Body of pancreas (tissue), 4 donors: ENCODE data around the gene GDPGP1. TPM values are rescaled to one million over a fixed set of nuclear protein-coding genes. Genes with fewer than 3 reads are reported as not detected.

Experiments used
- ATAC-seq: fragments of 150-250 bp; one replicate; pipeline ENCODE4 v1.9.1; 2016
- DNase-seq, 4 donors: peaks; one replicate each; pipeline ENCODE4 v3.0.0-alpha.2; 2019
- H3K27ac ChIP-seq, 4 donors: fragments of 200-600 bp; sonication (generic); 1 replicate in 3 of 4; 2 replicates in 1 of 4; pipeline versions ENCODE4 v1.5.1 to v1.6.1; 2016 to 2019; ENCODE audit warnings: mild to moderate bottlenecking in 1 of 4, mixed read lengths in 1 of 4, moderate library complexity in 1 of 4
- H3K27me3 ChIP-seq, 2 donors: fragments of 200-600 bp; sonication (generic); one replicate each; pipeline ENCODE4 v1.6.0; 2016; ENCODE audit warnings: mild to moderate bottlenecking in 1 of 2
- H3K36me3 ChIP-seq, 2 donors: fragments of 200-600 bp; sonication (generic); replicated peaks in 1 of 2; 2 replicates each; pipeline ENCODE4 v1.5.1; 2016; ENCODE audit warnings: low read depth in 2 of 2; ENCODE audit not compliant: insufficient read depth in 1 of 2
- H3K4me1 ChIP-seq: fragments of 200-600 bp; sonication (generic); one replicate; pipeline ENCODE4 v1.6.0; 2016
- H3K4me3 ChIP-seq, 2 donors: fragments of 200-600 bp; sonication (generic); 1 replicate in 1 of 2; 2 replicates in 1 of 2; pipeline ENCODE4 v1.5.1; 2016 to 2019
- H3K9me3 ChIP-seq, 3 donors: fragments of 200-600 bp; sonication (generic); 1 replicate in 2 of 3; 2 replicates in 1 of 3; pipeline ENCODE4 v1.5.1; 2016
- CTCF ChIP-seq, 7 experiments: fragments of 450-650 bp in 4 of 7; fragments of 200-600 bp in 3 of 7; sonication (generic) in 3 of 7; IDR thresholded peaks; one replicate each; pipeline ENCODE4 v1.5.1; 2016 to 2019; ENCODE audit warnings: antibody characterized with exemption in 7 of 7
- POLR2A ChIP-seq, 3 donors: fragments of 450-650 bp; IDR thresholded peaks; one replicate each; pipeline ENCODE4 v1.6.1; 2016; ENCODE audit warnings: antibody characterized with exemption in 3 of 3, mild to moderate bottlenecking in 2 of 3
- WGBS, 2 donors: methylation state at CpG; one replicate each; pipeline ENCODE4 v1.1.5; 2017; 5-methylcytosine and 5-hydroxymethylcytosine counted together
- intact Hi-C: fragments of 100-400 bp; cut with DNase I; formaldehyde crosslinking; loops from one replicate; pipeline ENCODE4 v1.15.1; 2023
- total RNA-seq, 2 donors: library from RNA; depleted of rRNA; stranded (reverse); fragments of >200 nt; gene quantifications; one replicate each; pipeline ENCODE4 v1.1.0, GENCODE V29; 2016

GDPGP1 gene
- total RNA-seq, 2 donors from 2014 or later, result 0.33 to 5.2 TPM

GRCh38 chr15:90266061-90266431 lies 32.0 kb downstream of the GDPGP1 start:
- intact Hi-C loops, result no loop called here
- Histone ChIP-seq H3K27ac (peak overlapping the region; percentile 88 to 95 (median 92)), H3K27me3 (no peaks in the 10 kb centered on the region), H3K9me3 (no peaks in the 10 kb centered on the region), H3K36me3 (no peaks in the 10 kb centered on the region), H3K4me3 (peak overlapping the region; percentile 47 to 60), H3K4me1 (peaks cover 45% of the 10 kb centered on the region)
- ATAC-seq, result peak; percentile 7
- 0 to 1% methylated on average over 16 of the region's 16 CpGs for WGBS, 2 donors
- DNase-seq, result peak in 2 of 4 donors; percentile 10 to 19
- TF ChIP-seq POLR2A (IDR thresholded peaks at IDR 0.05), result no peak
- TF ChIP-seq CTCF (IDR thresholded peaks at IDR 0.05), result no peak

- Histone ChIP-seq H3K27ac (peak overlapping the region in 3 of 4 donors; percentile 88 to 95 (median 94)), H3K36me3 (peaks cover 0 to 3% of the 10 kb centered on the region in 2 donors), H3K4me1 (peaks cover 45% of the 10 kb centered on the region), H3K9me3 (no peaks in the 10 kb centered on the region), H3K4me3 (peak overlapping the region; percentile 47 to 60), H3K27me3 (no peaks in the 10 kb centered on the region)
- 9% methylated on average over 15 of the region's 15 CpGs for whole genome bisulfite sequencing, 2 donors
- intact Hi-C loops, result no loop called here
- no peak for TF ChIP-seq POLR2A (IDR thresholded peaks at IDR 0.05)
- TF ChIP-seq CTCF (IDR thresholded peaks at IDR 0.05), result no peak
- DNase-seq (peak in 1 of 4 donors; percentile 29), ATAC-seq (no peak)
Observed at GRCh38 chr15:90266485-90266884, 32.5 kb downstream of the GDPGP1 start.

- no peak for TF ChIP-seq CTCF (IDR thresholded peaks at IDR 0.05)
- TF ChIP-seq POLR2A (IDR thresholded peaks at IDR 0.05), result no peak
- DNase-seq (no peak), ATAC-seq (no peak)
- no peak overlapping the region for H3K27ac ChIP-seq
- H3K36me3 ChIP-seq, result peaks cover 0 to 3% of the 10 kb centered on the region in 2 donors
- no peak overlapping the region for H3K4me3 ChIP-seq
- 67 to 70% methylated on average over 1 of the region's 1 CpG for WGBS, 2 donors
- peaks cover 45% of the 10 kb centered on the region for H3K4me1 ChIP-seq
- H3K9me3 ChIP-seq, result no peaks in the 10 kb centered on the region
- no peaks in the 10 kb centered on the region for H3K27me3 ChIP-seq
- intact Hi-C loops, result no loop called here
Observed at GRCh38 chr15:90268415-90268814, 34.4 kb downstream of the GDPGP1 start.

GRCh38 chr15:90270502-90271150 lies 36.6 kb downstream of the GDPGP1 start:
- Histone ChIP-seq H3K4me1 (peaks cover 36% of the 10 kb centered on the region), H3K36me3 (peaks cover 0 to 3% of the 10 kb centered on the region in 2 donors)

More at GRCh38 chr15:90270502-90271150, 36.6 kb downstream of the GDPGP1 start:
- Histone ChIP-seq H3K4me3 (no peak overlapping the region), H3K27ac (no peak overlapping the region), H3K27me3 (no peaks in the 10 kb centered on the region), H3K9me3 (no peaks in the 10 kb centered on the region)
- TF ChIP-seq CTCF (IDR thresholded peaks at IDR 0.05), result no peak
- no peak for TF ChIP-seq POLR2A (IDR thresholded peaks at IDR 0.05)
- DNase-seq (no peak), ATAC-seq (no peak)
- WGBS, 2 donors, result 82 to 85% methylated on average over 7 to 10 of the region's 10 CpGs
- intact Hi-C loops, result no loop called here
